MM.1S (cell line): ENCODE data around the gene FTMT.
"Not testable (repeated sequence)": the region's sequence is repeated elsewhere in the genome, so short reads cannot be mapped to it uniquely, and the experiment has no call there.

Source experiments
- DNase-seq: peaks from one replicate; pipeline ENCODE4 v3.0.0-alpha.2; 2015
- H2AFZ ChIP-seq: fragments of 300-600 bp; sonication (generic); 2 replicates; pipeline ENCODE4 v1.6.0; 2016; ENCODE audit warnings: antibody characterized with exemption, low read length
- H3F3A ChIP-seq: fragments of 300-600 bp; sonication (generic); 2 replicates; pipeline ENCODE4 v1.6.1; 2016; ENCODE audit warnings: mild to moderate bottlenecking, antibody characterized with exemption, low read length, moderate library complexity, mixed read lengths; ENCODE audit not compliant: insufficient read depth
- H3K27ac ChIP-seq: fragments of 300-600 bp; sonication (generic); 2 replicates; pipeline ENCODE4 v1.5.1; 2016; ENCODE audit warnings: mild to moderate bottlenecking, low read length
- H3K27me3 ChIP-seq: fragments of 300-600 bp; sonication (generic); replicated peaks from 2 replicates; pipeline ENCODE4 v1.6.0; 2016; ENCODE audit warnings: low read length; ENCODE audit not compliant: insufficient read depth
- H3K36me3 ChIP-seq: fragments of 300-600 bp; sonication (generic); replicated peaks from 2 replicates; pipeline ENCODE4 v1.6.1; 2016; ENCODE audit warnings: mild to moderate bottlenecking, low read length, mixed read lengths; ENCODE audit not compliant: insufficient read depth
- H3K4me1 ChIP-seq: fragments of 300-600 bp; sonication (generic); 2 replicates; pipeline ENCODE4 v1.6.1; 2016; ENCODE audit warnings: low read length, mixed read lengths
- H3K4me2 ChIP-seq: fragments of 300-600 bp; sonication (generic); 2 replicates; pipeline ENCODE4 v1.6.0; 2016; ENCODE audit warnings: low read depth, low read length
- H3K4me3 ChIP-seq: fragments of 300-600 bp; sonication (generic); 2 replicates; pipeline ENCODE4 v1.5.1; 2016; ENCODE audit warnings: low read length, mixed read lengths
- H3K79me2 ChIP-seq: fragments of 300-600 bp; sonication (generic); 2 replicates; pipeline ENCODE4 v1.6.1; 2016; ENCODE audit warnings: mixed run types, low read length, mixed read lengths
- H3K9ac ChIP-seq: fragments of 300-600 bp; sonication (generic); 2 replicates; pipeline ENCODE4 v1.6.1; 2016; ENCODE audit warnings: low read length, mixed read lengths
- H3K9me2 ChIP-seq: fragments of 300-600 bp; sonication (generic); replicated peaks from 2 replicates; pipeline ENCODE4 v1.6.1; 2016; ENCODE audit warnings: mild to moderate bottlenecking, low read length, mixed read lengths; ENCODE audit not compliant: insufficient read depth
- H3K9me3 ChIP-seq: fragments of 300-600 bp; sonication (generic); replicated peaks from 2 replicates; pipeline ENCODE4 v1.6.1; 2016; ENCODE audit warnings: mild to moderate bottlenecking, low read length, mixed read lengths; ENCODE audit not compliant: insufficient read depth
- H4K20me1 ChIP-seq: fragments of 300-600 bp; sonication (generic); 2 replicates; pipeline ENCODE4 v1.6.1; 2016; ENCODE audit warnings: mild to moderate bottlenecking, low read length, moderate library complexity, mixed read lengths; ENCODE audit not compliant: insufficient read depth
- CTCF ChIP-seq: fragments of 300-600 bp; sonication (generic); IDR thresholded peaks from 2 replicates; pipeline ENCODE4 v1.5.1; 2016; ENCODE audit warnings: antibody characterized with exemption, low read length, mixed read lengths
- EZH2 ChIP-seq: fragments of 300-600 bp; sonication (generic); optimal IDR thresholded peaks from 2 replicates; pipeline ENCODE3; 2017; ENCODE audit warnings: low read depth, mild to moderate bottlenecking, antibody characterized with exemption, low read length, mixed read lengths
- EZH2phosphoT487 ChIP-seq: fragments of 300-600 bp; sonication (generic); IDR thresholded peaks from 2 replicates; pipeline ENCODE4 v1.6.1; 2018; ENCODE audit warnings: antibody characterized with exemption, low read length

FTMT gene

GRCh38 chr5:121851643-121852574, at the start of gene FTMT:
Gene FTMT (plus strand): TSS chr5:121851882. CDS start chr5:121851964, 82 bp downstream.
- Histone ChIP-seq H3K36me3 (no peaks in the 10 kb centered on the region), H3K27ac (no peak within 1 kb of the TSS), H4K20me1 (no peaks in the 10 kb centered on the region), H3K9ac (no peak within 1 kb of the TSS), H3K4me2 (no peak within 1 kb of the TSS), H3K4me3 (no peak within 1 kb of the TSS), H3F3A (no peaks in the 10 kb centered on the region), H3K27me3 (no peaks in the 10 kb centered on the region), H3K4me1 (no peaks in the 10 kb centered on the region), H2AFZ (no peak within 1 kb of the TSS), H3K9me2 (no peaks in the 10 kb centered on the region), H3K9me3 (no peaks in the 10 kb centered on the region), H3K79me2 (no peaks in the 10 kb centered on the region)
- TF ChIP-seq EZH2, result no peak
- no peak for TF ChIP-seq CTCF
- TF ChIP-seq EZH2phosphoT487, result no peak
- DNase-seq, result no peak

GRCh38 chr5:121805251-121805650, 46.4 kb upstream of the FTMT start:
- DNase-seq, H3F3A ChIP-seq, H3K4me3 ChIP-seq, H3K27ac ChIP-seq, H3K79me2 ChIP-seq, H3K9ac ChIP-seq, H4K20me1 ChIP-seq, H3K4me1 ChIP-seq, H3K27me3 ChIP-seq, H3K9me2 ChIP-seq, H3K36me3 ChIP-seq, H3K4me2 ChIP-seq, H2AFZ ChIP-seq, H3K9me3 ChIP-seq: not testable (repeated sequence)

DNA sequence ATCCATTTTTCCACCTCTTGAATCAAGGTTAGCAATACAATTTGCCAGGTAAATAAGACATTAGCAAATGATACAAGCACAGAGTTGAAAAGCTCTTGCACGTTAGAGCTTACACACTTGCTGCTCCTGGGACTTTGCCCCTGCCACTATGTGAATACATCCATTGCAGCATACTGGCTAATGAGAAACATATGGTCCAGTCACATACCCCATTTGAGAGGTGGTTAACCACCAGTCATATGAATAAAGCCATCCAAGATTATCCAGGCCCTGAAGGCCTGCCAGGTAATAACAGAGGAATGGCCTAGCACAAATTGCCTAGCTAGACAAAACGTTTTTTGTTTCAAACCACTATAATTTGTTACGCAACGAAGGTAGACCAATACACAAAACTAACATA, 45.8 kb upstream of the FTMT start:
- no peaks in the 10 kb centered on the region for H3K4me1 ChIP-seq
- H3K9ac ChIP-seq, result no peak overlapping the region
- H3K36me3 ChIP-seq, result no peaks in the 10 kb centered on the region
- H3F3A ChIP-seq, result no peaks in the 10 kb centered on the region
- H3K4me3 ChIP-seq, result no peak overlapping the region
- no peak for DNase-seq
- no peak overlapping the region for H2AFZ ChIP-seq
- no peaks in the 10 kb centered on the region for H3K9me2 ChIP-seq
- H3K4me2 ChIP-seq, result no peak overlapping the region
- no peaks in the 10 kb centered on the region for H3K79me2 ChIP-seq
- no peak overlapping the region for H3K27ac ChIP-seq
- no peaks in the 10 kb centered on the region for H3K9me3 ChIP-seq
- no peaks in the 10 kb centered on the region for H4K20me1 ChIP-seq
- TF ChIP-seq EZH2 (no peak), CTCF (no peak), EZH2phosphoT487 (no peak)
- H3K27me3 ChIP-seq, result no peaks in the 10 kb centered on the region

DNA sequence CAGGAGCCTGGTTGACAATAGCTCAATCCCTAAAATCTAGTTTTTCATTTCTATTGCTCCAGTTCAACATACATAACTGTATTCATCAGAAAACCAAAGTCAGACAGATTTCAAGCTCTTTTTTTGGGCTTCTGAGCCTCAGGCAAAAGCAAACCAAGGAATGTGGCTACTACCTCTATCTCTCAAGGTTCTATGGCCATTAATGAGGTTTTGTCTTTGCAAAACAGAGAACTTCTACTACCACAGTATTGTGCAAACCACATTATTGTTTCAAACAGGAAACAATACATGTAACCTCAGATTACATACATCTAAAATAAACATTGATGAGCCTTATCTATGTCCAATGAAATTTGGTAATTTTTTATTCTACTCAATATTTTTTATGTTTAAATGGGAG, 35.5 kb upstream of the FTMT start:
- no peak overlapping the region for H3K4me3 ChIP-seq
- no peak overlapping the region for H3K9ac ChIP-seq
- H3K27ac ChIP-seq, result no peak overlapping the region
- no peaks in the 10 kb centered on the region for H3K9me2 ChIP-seq
- no peak for TF ChIP-seq CTCF
- no peak for TF ChIP-seq EZH2phosphoT487
- TF ChIP-seq EZH2, result no peak
- no peak overlapping the region for H2AFZ ChIP-seq
- DNase-seq, result peak; percentile 61
- H3K4me2 ChIP-seq, result no peak overlapping the region
- no peaks in the 10 kb centered on the region for H3K36me3 ChIP-seq
- H3F3A ChIP-seq, result no peaks in the 10 kb centered on the region
- no peaks in the 10 kb centered on the region for H3K79me2 ChIP-seq
- H3K27me3 ChIP-seq, result no peaks in the 10 kb centered on the region
- H4K20me1 ChIP-seq, result no peaks in the 10 kb centered on the region
- H3K9me3 ChIP-seq, result no peaks in the 10 kb centered on the region
- peaks cover 7% of the 10 kb centered on the region; the same call in 1 of the 2 replicates for H3K4me1 ChIP-seq
